ENCODE measurements around the gene TMEM134.

TMEM134 gene

GRCh38 chr11:67455054-67455453 is 14.0 kb downstream of the TMEM134 start, which contains the start of gene CABP4:
CABP4 (plus strand) TSS chr11:67455354; CDS start chr11:67455424, 70 bp downstream.
- DNase-seq = no peak

DNA sequence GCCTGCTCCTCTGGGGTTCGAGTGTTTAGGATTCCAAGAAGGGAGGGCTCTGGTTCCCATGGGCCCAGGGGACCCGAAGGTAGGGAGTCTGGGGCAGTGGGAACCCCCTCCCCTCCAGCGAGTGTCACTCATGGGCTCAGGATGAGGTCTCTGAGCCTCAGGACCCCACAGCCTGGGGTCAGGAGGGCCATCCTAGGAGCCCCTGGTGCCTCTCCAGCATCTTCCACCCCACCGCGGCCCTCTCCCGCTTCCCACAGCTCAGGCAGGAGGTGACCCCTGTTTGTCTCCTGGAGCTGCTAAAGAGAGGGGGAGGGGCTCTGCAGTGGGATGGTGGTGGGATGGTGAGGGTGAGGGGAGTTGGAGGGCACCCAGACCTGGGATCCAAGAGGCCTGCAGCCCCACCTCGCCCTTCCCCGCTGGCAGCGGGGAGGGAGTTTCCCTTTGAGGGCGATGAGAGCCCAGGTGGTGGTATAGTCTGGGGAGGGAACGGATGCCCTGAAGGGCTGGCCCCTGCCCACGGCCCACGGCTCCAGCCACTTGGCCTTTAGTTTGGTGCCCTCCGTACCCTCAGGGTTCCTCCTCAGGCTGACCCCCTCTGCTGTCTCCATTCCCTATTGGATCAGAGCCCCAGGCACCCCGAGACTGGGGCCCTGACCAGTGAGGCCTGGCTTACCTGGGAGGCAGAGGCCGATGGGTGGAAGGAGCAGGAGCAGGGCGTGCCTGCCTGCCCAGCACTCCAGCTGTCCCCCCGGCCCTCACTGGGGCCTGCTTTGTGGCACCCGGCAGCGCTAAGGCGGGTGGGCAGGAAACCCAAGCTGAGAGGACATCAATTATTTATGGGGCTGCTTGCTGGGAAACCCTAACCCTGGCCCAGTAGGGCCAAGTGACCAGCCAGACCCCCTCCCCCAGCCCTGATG is 15.0 kb downstream of the TMEM134 start:
- no peak for DNase-seq

GRCh38 chr11:67452141-67452952 is 16.7 kb downstream of the TMEM134 start, which contains the start of gene GPR152:
GPR152 (minus strand) TSS chr11:67452729; CDS start chr11:67452724, 5 bp downstream.
- DNase-seq = no peak

GRCh38 chr11:67451658-67451976 is 17.4 kb downstream of the TMEM134 start:
- no peak for DNase-seq

DNA sequence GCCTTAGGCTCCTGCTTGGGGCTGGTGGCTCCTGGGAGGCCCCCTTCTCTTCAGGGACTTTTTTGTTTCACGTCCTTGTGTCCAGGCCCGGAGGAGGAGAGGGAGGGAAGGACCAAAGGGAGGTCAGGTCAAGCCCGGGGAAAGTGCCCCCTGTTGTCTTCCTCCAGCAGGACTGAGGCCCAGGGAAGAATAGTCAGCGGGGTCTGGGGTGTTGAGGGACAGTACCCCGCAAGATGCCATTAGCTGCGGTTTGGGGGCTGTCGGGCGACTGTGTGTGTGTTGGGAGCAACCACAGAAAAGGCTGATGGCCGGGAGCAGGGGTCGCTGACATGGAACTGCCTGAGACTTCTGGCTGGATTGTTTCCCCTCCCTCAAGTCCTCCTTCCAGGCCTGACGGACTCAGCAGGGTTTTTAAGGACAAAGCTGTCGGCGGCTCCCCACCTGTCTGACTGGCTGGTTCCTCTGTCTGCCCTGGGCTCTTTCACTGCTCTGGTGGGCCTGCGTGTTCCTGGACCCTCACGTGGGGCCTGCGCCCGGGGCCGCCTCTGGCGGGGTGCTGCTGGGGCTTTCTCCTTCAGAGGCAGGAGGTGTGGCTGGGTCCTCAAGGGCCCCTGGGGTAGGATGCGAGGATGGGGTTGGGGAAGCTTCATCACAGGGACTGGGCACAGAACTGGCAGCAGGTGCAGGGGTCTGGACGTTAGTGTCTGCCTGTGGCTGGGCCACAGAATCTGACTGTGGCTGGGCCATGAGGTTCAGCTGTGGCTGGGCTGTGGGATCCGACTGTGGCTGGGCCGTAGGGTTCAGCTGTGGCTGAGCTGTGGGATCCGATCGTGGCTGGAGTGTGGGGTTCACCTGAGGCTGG is 18.0 kb downstream of the TMEM134 start:
- DNase-seq = no peak

DNA sequence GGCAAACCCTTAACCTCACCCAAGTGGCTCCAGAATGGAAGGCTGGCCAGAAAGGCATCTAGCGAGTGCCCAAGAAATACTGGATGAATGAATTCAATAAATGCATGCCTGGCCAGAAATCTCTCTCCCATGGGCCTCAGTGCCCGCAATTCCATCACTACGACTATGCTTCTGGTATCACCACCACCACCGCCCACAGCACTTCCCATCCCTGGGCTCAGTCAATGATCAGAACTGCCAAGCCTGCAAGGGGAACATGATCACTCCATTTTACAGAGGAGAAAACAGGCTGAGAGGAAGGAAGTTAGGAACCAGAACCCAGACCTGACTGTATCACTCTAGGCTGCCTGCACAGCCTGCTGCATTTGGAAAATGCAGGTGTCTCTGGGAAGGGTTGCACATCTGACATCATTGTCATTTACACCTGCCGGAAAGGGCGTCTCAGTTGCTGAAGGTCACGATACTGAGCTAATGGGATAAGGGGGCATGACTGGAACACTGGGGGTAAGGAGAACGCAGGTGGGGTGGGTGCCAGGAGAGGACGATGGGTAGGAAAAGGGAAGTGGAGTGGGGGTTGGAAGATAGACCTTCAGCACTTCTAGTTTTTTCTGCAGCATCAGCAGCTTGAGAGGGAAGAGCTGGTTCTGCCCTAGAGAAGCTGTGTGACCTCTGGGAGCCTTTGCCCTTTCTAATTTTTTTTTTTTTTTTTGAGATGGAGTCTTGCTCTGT is 19.8 kb downstream of the TMEM134 start:
- no peak for DNase-seq

DNA sequence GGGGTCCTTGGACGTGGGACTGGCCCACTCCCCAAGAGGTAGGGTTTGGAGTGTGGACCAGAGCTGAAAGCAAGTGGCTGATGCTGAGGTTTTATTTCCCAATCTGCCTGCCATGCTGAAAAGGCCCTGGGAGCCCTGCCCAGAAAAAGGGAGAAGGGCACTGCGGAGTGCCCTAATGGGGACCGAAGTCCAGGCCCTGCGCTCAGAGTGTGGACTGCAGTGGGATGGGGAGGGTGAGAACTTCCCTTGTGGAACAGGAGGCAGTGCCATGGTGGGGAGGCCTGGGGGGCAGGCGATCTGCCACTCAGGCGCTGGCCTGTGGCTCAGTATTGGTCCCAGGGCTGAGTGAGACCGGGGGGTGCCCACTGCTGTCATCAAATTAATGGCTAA is 20.8 kb downstream of the TMEM134 start:
- no peak for DNase-seq

GRCh38 chr11:67445515-67445914 is 23.5 kb downstream of the TMEM134 start:
- no peak for DNase-seq

- DNase-seq = no peak
Observed at GRCh38 chr11:67442504-67443404, 26.3 kb downstream of the TMEM134 start.

DNA sequence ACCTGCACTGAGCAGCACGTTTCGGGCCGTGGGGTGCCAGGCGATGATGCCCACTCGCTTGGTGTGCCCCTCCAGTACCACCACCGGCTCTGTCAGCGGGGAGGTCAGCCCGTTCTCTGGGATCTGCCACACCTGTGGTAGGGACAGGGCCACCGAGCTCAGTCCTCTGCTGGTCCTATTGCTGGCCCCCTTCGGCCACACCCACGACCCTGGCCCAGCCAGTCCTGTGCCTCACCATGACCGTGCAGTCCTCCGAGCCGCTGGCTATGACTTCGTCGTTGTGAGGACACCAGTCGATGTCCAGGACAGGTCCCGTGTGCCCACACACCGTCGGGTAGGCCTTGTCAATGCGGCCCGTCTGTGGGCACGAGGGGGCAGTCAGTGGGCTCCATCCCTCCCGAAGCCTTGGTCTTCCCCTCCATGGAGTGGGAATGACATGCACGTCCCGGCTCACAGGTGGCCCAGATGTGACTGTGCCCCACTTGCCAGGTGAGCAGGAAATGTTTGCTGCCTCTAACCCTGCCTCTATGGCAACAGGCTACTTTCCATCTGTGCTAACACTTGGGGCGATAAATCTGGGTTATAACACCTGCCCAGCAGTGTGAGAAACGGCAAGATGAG is 27.2 kb downstream of the TMEM134 start:
- no peak for DNase-seq

DNA sequence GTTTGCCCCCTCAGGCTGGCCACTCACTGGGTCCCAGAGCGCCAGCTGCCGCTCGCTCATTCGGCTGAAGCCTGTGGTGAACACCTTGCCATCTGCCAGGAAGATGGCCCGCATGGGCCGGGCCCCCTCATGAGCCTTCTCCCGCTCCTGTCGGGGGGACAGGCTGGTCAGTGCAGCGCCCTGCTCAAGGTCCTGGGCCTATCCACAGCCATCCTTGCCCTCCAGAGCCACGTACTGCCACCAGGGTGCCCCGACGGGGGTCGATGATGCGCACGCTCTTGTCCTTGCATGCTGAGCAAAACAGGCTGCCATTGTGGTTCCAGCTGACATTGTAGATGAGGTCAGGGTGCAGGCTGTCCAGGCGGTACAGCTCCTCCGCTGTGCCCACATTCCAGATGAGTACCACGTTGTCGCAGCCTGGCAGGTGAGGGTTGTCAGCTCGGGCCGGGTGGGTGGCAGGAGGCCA is 27.9 kb downstream of the TMEM134 start:
- DNase-seq = no peak

DNA sequence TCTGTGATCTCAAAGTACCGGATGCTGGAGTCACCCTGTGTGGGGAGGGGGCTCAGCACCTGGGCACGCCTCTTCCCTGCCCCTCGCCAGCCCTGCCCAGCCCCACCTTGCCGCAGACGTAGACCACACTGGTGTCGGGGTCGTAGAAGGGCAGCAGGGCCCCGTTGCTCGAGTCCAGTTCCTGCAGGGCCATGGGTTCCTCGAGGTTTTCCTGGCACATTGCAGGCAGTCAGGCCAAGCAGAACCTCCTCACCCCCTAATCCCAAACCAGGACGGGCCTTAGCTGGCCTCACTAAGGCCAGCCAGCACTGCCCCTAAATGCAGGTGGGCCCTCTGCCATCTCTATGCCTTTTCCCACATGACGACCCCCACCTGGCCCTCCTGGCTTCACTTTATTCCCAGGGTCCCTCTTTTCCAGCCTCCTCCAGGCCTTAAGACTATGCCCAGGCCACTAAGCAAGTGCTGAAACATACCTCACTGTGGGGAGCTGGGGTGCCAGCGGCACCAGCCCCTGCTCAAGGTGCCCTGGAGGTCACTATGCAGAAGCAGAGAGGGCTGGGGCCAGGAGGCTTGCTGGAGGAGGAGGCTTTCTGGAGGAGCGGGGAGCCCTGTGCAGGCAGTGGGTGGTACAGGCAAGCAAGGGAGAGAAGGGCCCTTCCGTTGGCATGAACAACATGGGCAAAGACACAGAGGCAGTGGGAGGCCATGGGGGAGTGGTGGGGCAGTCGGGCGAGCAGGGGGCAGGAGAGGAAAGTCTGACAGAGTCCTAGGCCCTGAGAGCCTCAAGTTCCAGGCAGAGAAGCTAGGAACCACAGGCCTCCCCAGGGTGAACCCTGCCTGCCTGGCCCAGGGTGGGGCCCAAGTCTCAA is 28.6 kb downstream of the TMEM134 start:
- DNase-seq = no peak

GRCh38 chr11:67439321-67440228 is 29.5 kb downstream of the TMEM134 start:
- DNase-seq = no peak

DNA sequence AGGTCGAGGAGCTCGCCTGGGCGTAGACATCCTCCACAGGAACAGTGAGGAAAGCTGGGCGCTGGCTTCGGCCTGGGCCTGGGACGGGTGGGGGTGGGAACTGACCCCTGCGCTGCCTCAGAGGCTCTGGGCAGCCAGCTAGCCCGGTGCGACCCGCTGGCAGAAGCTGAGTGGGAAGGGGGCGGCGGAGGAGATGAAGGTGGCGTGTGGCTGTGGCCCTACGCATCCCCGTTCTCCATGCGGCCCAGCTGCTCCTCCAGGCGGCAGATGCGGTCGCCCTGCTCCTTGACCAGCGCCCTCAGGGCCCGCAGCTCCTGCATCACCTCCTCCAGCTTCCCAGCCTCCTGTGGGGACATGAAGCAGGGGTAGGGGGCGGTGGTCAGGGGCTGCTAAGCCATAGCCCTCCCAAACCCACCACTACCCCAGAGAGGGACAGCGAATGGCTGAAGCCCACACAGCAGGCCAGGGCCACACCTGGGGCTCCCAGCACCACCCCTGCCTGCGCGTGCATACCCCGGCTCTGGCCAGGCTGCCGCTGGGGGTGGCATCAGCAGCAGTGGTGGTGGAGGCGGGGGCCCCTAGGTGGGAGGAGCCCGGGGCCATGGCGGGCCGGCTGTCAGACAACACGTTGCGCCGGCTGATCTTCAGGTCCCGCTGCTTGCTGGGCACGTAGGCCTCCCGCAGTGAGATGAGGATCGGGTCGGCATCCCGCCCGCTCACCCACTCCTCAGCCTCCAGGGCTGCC is 30.7 kb downstream of the TMEM134 start:
- DNase-seq = peak; percentile 82

GRCh38 chr11:67437809-67438157 is 31.3 kb downstream of the TMEM134 start:
- no peak for DNase-seq

- DNase-seq = peak; percentile 64
Observed at GRCh38 chr11:67437082-67437808, 31.8 kb downstream of the TMEM134 start, which contains the start of gene PTPRCAP. PTPRCAP (minus strand) TSS chr11:67437682; CDS start chr11:67437619, 63 bp downstream.
